Smooth muscle cell (in vitro differentiated cells): ENCODE results near the gene PRR29. TPM values are rescaled to one million over a fixed set of nuclear protein-coding genes. Genes with fewer than 3 reads are reported as not detected.

Experiments
- DNase-seq: peaks from one replicate; lab custom pipeline; 2025; ENCODE audit not compliant: unreplicated experiment; lab: John Stamatoyannopoulos, UW
- H2AFZ ChIP-seq: fragments of 200-600 bp; sonication (generic); 2 replicates; pipeline ENCODE4 v1.6.0; 2016; ENCODE audit warnings: antibody characterized with exemption, low read depth, mild to moderate bottlenecking
- H3F3A ChIP-seq: fragments of 200-600 bp; sonication (generic); 2 replicates; pipeline ENCODE4 v1.6.0; 2017; ENCODE audit warnings: antibody characterized with exemption, low read depth
- H3K27ac ChIP-seq: fragments of 200-600 bp; sonication (generic); 2 replicates; pipeline ENCODE4 v1.5.1; 2016; ENCODE audit warnings: low read depth, mild to moderate bottlenecking
- H3K27me3 ChIP-seq: fragments of 200-600 bp; sonication (generic); 2 replicates; pipeline ENCODE4 v1.6.1; 2016; ENCODE audit warnings: low read depth, mild to moderate bottlenecking
- H3K36me3 ChIP-seq: fragments of 200-600 bp; sonication (generic); 2 replicates; pipeline ENCODE4 v1.5.1; 2016; ENCODE audit warnings: low read depth
- H3K4me1 ChIP-seq: fragments of 200-600 bp; sonication (generic); 2 replicates; pipeline ENCODE4 v1.5.1; 2016; ENCODE audit warnings: low read depth
- H3K4me2 ChIP-seq: fragments of 200-600 bp; sonication (generic); 2 replicates; pipeline ENCODE4 v1.6.0; 2016; ENCODE audit warnings: mild to moderate bottlenecking
- H3K4me3 ChIP-seq: fragments of 200-600 bp; sonication (generic); 2 replicates; pipeline ENCODE4 v1.5.1; 2016; ENCODE audit warnings: mild to moderate bottlenecking
- H3K79me2 ChIP-seq: fragments of 200-600 bp; sonication (generic); 2 replicates; pipeline ENCODE4 v1.6.0; 2016; ENCODE audit warnings: low read depth, mild to moderate bottlenecking
- H3K9ac ChIP-seq: fragments of 200-600 bp; sonication (generic); 2 replicates; pipeline ENCODE4 v1.6.0; 2016; ENCODE audit warnings: low read depth
- H3K9me3 ChIP-seq: fragments of 200-600 bp; sonication (generic); replicated peaks from 2 replicates; pipeline ENCODE4 v1.5.1; 2016; ENCODE audit warnings: low read depth
- H4K20me1 ChIP-seq: fragments of 200-600 bp; sonication (generic); 2 replicates; pipeline ENCODE4 v1.6.0; 2016; ENCODE audit warnings: low read depth
- CTCF ChIP-seq: fragments of 200-600 bp; sonication (generic); IDR thresholded peaks from 2 replicates; pipeline ENCODE4 v1.5.1; 2017; ENCODE audit warnings: borderline replicate concordance, mild to moderate bottlenecking, antibody characterized with exemption; ENCODE audit not compliant: insufficient read depth, poor library complexity, severe bottlenecking
- WGBS: methylation state at CpG from one replicate; pipeline ENCODE4 v1.1.7; 2016; ENCODE audit warnings: low lambda C conversion rate; 5-methylcytosine and 5-hydroxymethylcytosine counted together
- polyA plus RNA-seq: library from polyadenylated mRNA; unstranded; fragments of >200 nt; fragmentation: Nextera tagmentation; extraction: Ambion mirVana; gene quantifications from 2 replicates; pipeline ENCODE4 v1.2.1, GENCODE V29; 2016
- total RNA-seq: library from RNA; depleted of rRNA; stranded (reverse); fragments of >200 nt; gene quantifications from 2 replicates; pipeline ENCODE4 v1.2.3, GENCODE V29; 2014

PRR29 gene
- total and polyA plus RNA-seq, 2 experiments from 2014 or later: 0.58 TPM; not detected in 1

- Histone ChIP-seq H3K4me2 (peak overlapping the region; percentile 51), H3K9me3 (no peaks in the 10 kb centered on the region), H2AFZ (no peak overlapping the region), H4K20me1 (no peaks in the 10 kb centered on the region), H3K27me3 (no peaks in the 10 kb centered on the region), H3K27ac (no peak overlapping the region), H3K36me3 (no peaks in the 10 kb centered on the region), H3K9ac (no peak overlapping the region), H3K4me1 (no peaks in the 10 kb centered on the region), H3K79me2 (no peaks in the 10 kb centered on the region), H3K4me3 (peak overlapping the region; percentile 20), H3F3A (no peaks in the 10 kb centered on the region)
- 17% methylated on average over 13 of the region's 37 CpGs for WGBS
- peak; percentile 56 for DNase-seq
- no peak for TF ChIP-seq CTCF
These were observed 36.6 kb upstream of the PRR29 start for GRCh38 chr17:63961355-63962212.

- no peaks in the 10 kb centered on the region for H3K79me2 ChIP-seq
- H3F3A ChIP-seq: no peaks in the 10 kb centered on the region
- no peak overlapping the region for H3K27ac ChIP-seq
- H3K9ac ChIP-seq: no peak overlapping the region
- no peaks in the 10 kb centered on the region for H3K9me3 ChIP-seq
- no peak overlapping the region for H2AFZ ChIP-seq
- no peaks in the 10 kb centered on the region for H3K36me3 ChIP-seq
- no peak overlapping the region for H3K4me2 ChIP-seq
- no peak overlapping the region for H3K4me3 ChIP-seq
- no peak for DNase-seq
- no peaks in the 10 kb centered on the region for H4K20me1 ChIP-seq
- no peaks in the 10 kb centered on the region for H3K27me3 ChIP-seq
- TF ChIP-seq CTCF: no peak
- 70% methylated on average over 10 of the region's 10 CpGs for WGBS
- no peaks in the 10 kb centered on the region for H3K4me1 ChIP-seq
These were observed 35.8 kb upstream of the PRR29 start for GRCh38 chr17:63962298-63962744.

GRCh38 chr17:63963123-63963522, 35.0 kb upstream of the PRR29 start:
- no peak for TF ChIP-seq CTCF
- Histone ChIP-seq H3K27me3 (no peaks in the 10 kb centered on the region), H3K4me3 (no peak overlapping the region), H3K4me2 (no peak overlapping the region), H2AFZ (no peak overlapping the region), H3K9me3 (no peaks in the 10 kb centered on the region), H3K36me3 (no peaks in the 10 kb centered on the region), H3K79me2 (no peaks in the 10 kb centered on the region), H3K4me1 (no peaks in the 10 kb centered on the region), H3K9ac (no peak overlapping the region), H3F3A (no peaks in the 10 kb centered on the region), H3K27ac (no peak overlapping the region), H4K20me1 (no peaks in the 10 kb centered on the region)
- no peak for DNase-seq
- 97% methylated on average over 4 of the region's 4 CpGs for whole genome bisulfite sequencing
